ENCODE measurements around the gene GLP2R.

Gene GLP2R

DNA sequence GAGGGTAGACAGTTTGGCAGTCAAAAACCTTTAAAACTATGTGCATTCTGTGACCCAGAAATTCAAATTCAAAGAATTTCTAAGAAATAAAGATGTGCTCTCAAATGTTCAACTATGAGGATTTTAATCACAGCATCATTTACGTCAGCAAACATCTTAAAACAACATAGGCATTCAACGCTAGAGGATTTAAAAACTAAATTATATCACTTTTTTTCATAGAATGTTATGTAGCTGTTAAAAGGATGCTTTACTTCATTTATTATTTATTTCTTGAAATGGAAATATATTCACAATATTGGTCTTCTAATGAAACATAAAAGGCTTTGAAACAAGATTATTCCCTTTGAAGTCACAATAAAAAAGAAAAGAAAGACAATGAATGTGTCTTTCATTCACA, 3.6 kb downstream of the GLP2R start:
- in situ Hi-C loops (cut with MboI; ENCODE audit: low pct_unique_long_range_greater_than_20kb, low sequenced_read_pairs, unreplicated experiment) = no loop called here

GRCh38 chr17:9830711-9831110, 5.0 kb downstream of the GLP2R start:
- TF ChIP-seq, protein P1, sequence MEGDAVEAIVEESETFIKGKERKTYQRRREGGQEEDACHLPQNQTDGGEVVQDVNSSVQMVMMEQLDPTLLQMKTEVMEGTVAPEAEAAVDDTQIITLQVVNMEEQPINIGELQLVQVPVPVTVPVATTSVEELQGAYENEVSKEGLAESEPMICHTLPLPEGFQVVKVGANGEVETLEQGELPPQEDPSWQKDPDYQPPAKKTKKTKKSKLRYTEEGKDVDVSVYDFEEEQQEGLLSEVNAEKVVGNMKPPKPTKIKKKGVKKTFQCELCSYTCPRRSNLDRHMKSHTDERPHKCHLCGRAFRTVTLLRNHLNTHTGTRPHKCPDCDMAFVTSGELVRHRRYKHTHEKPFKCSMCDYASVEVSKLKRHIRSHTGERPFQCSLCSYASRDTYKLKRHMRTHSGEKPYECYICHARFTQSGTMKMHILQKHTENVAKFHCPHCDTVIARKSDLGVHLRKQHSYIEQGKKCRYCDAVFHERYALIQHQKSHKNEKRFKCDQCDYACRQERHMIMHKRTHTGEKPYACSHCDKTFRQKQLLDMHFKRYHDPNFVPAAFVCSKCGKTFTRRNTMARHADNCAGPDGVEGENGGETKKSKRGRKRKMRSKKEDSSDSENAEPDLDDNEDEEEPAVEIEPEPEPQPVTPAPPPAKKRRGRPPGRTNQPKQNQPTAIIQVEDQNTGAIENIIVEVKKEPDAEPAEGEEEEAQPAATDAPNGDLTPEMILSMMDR (IDR thresholded peaks at IDR 0.05; ENCODE audit: extremely low read depth, insufficient read depth, missing control alignments) = no peak
- DNase-seq (ENCODE audit: low spot score) = no peak
- in situ Hi-C loops (cut with MboI; ENCODE audit: low pct_unique_long_range_greater_than_20kb, low sequenced_read_pairs, unreplicated experiment) = no loop called here

More for the DNA sequence above, 3.6 kb downstream of the GLP2R start:
- TF ChIP-seq, protein P1 (IDR thresholded peaks at IDR 0.05; ENCODE audit: extremely low read depth, insufficient read depth, missing control alignments) = no peak
- DNase-seq (ENCODE audit: low spot score) = no peak

DNA sequence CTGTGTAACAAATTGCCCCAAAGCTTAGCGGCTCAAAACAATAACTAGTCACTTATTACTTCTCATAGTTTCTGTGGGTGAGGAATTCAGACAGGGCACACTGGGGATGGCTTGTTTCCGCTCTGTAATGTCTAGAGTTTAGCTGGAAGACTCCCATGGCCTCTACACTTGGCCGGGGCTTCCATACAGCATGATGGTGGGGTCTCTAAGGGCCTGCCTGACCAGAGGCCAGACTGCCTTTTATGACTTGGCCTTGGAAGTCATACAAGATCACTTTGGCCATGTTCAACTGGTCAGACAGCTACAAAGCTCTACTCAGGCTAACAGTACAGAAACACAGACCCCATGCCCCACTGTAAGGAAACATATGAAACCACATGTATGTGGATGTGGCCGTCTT, 8.2 kb downstream of the GLP2R start:
- TF ChIP-seq, protein P1 (IDR thresholded peaks at IDR 0.05; ENCODE audit: extremely low read depth, insufficient read depth, missing control alignments) = no peak
- no peak for DNase-seq (ENCODE audit: low spot score)
- in situ Hi-C loops (cut with MboI; ENCODE audit: low pct_unique_long_range_greater_than_20kb, low sequenced_read_pairs, unreplicated experiment) = no loop called here

- TF ChIP-seq, protein P1 (IDR thresholded peaks at IDR 0.05; ENCODE audit: extremely low read depth, insufficient read depth, missing control alignments) = no peak
- in situ Hi-C loops (cut with MboI; ENCODE audit: low pct_unique_long_range_greater_than_20kb, low sequenced_read_pairs, unreplicated experiment) = no loop called here
- no peak for DNase-seq (ENCODE audit: low spot score)
Measured at GRCh38 chr17:9837551-9838471, 12.1 kb downstream of the GLP2R start.

- TF ChIP-seq, protein P1 (IDR thresholded peaks at IDR 0.05; ENCODE audit: extremely low read depth, insufficient read depth, missing control alignments) = no peak
- in situ Hi-C loops (cut with MboI; ENCODE audit: low pct_unique_long_range_greater_than_20kb, low sequenced_read_pairs, unreplicated experiment) = no loop called here
- DNase-seq (ENCODE audit: low spot score) = no peak
Measured at GRCh38 chr17:9839433-9839832, 13.7 kb downstream of the GLP2R start.

- TF ChIP-seq, protein P1 (IDR thresholded peaks at IDR 0.05; ENCODE audit: extremely low read depth, insufficient read depth, missing control alignments) = no peak
- in situ Hi-C loops (cut with MboI; ENCODE audit: low pct_unique_long_range_greater_than_20kb, low sequenced_read_pairs, unreplicated experiment) = no loop called here
- no peak for DNase-seq (ENCODE audit: low spot score)
Measured at GRCh38 chr17:9842057-9842758, 16.5 kb downstream of the GLP2R start.
